Erythroblast (primary cell): ENCODE measurements around the gene HOOK1.

Source experiments
- GATA1 ChIP-seq: IDR thresholded peaks from 2 replicates; pipeline ENCODE4 v1.6.1; 2011; ENCODE audit warnings: low read depth, mild to moderate bottlenecking, control low read depth, low read length, moderate library complexity
- POLR2A ChIP-seq: IDR thresholded peaks from 2 replicates; pipeline ENCODE4 v1.6.1; 2011; ENCODE audit warnings: mild to moderate bottlenecking, low read length

DNA sequence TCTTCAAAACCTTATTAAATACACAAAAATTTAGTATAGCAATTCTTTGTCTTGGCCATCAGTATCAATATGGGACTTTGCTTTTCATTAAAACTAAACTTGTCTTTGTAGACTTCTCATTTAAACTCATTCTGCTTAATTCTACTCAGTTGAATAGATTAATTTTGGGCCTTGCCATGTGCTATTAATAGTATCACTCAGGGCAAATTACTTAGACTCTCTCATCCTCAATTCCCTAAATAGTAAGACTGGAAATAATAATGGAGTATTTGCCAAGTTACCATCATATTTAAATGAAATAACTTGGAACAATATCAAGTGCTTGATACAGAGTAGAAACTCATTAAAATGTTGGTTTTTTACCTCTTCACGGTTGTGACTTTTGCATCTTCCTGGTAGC lies 13.4 kb downstream of the HOOK1 start:
- TF ChIP-seq POLR2A: no peak
- no peak for TF ChIP-seq GATA1
